GM06990 (cell line): ENCODE data around the gene HEXIM1.

Experiments
- DNase-seq: peaks from one replicate; pipeline ENCODE4 v3.0.0-alpha.2; 2011; ENCODE audit not compliant: insufficient read length; ENCODE audit errors: extremely low read depth
- H3K27me3 ChIP-seq: replicated peaks from 2 replicates; pipeline ENCODE4 v1.6.0; 2011; ENCODE audit warnings: low read length; ENCODE audit not compliant: control insufficient read depth, insufficient read depth
- H3K36me3 ChIP-seq: 2 replicates; pipeline ENCODE4 v1.5.1; 2011; ENCODE audit warnings: low read length; ENCODE audit not compliant: control insufficient read depth, insufficient read depth
- H3K4me3 ChIP-seq: replicated peaks from 2 replicates; pipeline ENCODE4 v1.5.1; 2011; ENCODE audit warnings: low read depth, mild to moderate bottlenecking, control low read depth, low read length
- TF ChIP-seq, protein P1 (sequence below): IDR thresholded peaks from 2 replicates; pipeline ENCODE4 v1.5.1; 2011; ENCODE audit warnings: low read length, control low read depth, mild to moderate bottlenecking, inconsistent platforms; ENCODE audit not compliant: insufficient read depth, poor library complexity, severe bottlenecking

Gene HEXIM1

DNA sequence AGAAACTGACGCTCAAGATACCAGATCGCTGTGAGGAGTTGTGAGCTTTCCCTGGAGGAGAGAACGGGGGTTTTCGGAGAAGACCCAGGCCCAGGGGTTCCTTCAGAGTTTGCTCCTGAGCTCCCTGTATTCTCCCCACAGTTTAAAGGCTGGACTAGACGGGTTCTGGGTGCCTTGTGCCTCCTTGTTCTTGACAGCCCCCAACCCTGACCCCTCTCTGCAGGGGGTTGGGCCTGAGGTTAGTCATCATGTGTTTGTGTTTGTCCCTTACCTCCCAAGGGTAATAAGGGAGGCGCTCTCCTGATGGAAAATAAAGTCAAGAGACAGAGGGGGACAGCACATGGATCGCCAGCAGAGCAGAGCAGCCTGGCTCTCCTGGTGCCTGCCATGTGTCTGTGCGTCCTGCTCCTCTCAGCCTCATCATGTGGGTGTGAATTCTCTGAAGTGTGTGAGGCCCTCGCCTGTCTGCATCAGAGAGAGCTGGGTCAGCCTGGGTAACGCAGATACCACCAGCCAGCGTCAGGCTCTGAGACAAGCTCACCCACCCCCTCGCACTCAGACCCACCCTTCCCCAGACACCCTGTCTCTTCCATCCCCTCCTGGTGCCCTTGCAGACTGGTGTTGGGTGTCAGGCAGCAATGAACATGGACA is 22.1 kb downstream of the HEXIM1 start:
- TF ChIP-seq, protein P1, sequence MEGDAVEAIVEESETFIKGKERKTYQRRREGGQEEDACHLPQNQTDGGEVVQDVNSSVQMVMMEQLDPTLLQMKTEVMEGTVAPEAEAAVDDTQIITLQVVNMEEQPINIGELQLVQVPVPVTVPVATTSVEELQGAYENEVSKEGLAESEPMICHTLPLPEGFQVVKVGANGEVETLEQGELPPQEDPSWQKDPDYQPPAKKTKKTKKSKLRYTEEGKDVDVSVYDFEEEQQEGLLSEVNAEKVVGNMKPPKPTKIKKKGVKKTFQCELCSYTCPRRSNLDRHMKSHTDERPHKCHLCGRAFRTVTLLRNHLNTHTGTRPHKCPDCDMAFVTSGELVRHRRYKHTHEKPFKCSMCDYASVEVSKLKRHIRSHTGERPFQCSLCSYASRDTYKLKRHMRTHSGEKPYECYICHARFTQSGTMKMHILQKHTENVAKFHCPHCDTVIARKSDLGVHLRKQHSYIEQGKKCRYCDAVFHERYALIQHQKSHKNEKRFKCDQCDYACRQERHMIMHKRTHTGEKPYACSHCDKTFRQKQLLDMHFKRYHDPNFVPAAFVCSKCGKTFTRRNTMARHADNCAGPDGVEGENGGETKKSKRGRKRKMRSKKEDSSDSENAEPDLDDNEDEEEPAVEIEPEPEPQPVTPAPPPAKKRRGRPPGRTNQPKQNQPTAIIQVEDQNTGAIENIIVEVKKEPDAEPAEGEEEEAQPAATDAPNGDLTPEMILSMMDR: no peak
- Histone ChIP-seq H3K36me3 (peaks cover 2% of the 10 kb centered on the region), H3K27me3 (no peaks in the 10 kb centered on the region), H3K4me3 (no peak overlapping the region)
- no peak for DNase-seq

DNA sequence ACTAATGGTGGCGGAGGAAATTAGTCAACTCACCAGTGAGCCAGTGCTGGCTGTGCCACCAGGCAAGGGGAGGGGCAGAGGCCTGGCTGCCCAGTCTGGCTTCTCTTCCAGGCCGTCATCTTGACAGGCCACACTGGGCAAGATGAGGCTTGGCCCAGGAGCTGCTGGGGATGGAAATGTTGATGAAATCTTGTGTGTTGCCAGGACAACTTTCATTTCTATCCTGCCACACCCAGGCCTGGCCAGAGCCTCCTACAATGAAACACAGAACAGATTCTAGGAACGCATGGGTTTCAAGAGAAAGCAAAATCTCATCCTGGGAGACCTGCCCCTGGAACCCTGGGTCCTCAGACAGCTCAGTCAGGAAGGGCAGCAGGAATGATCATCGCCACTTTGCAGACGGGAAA is 22.7 kb downstream of the HEXIM1 start:
- DNase-seq: no peak
- no peak overlapping the region for H3K4me3 ChIP-seq

DNA sequence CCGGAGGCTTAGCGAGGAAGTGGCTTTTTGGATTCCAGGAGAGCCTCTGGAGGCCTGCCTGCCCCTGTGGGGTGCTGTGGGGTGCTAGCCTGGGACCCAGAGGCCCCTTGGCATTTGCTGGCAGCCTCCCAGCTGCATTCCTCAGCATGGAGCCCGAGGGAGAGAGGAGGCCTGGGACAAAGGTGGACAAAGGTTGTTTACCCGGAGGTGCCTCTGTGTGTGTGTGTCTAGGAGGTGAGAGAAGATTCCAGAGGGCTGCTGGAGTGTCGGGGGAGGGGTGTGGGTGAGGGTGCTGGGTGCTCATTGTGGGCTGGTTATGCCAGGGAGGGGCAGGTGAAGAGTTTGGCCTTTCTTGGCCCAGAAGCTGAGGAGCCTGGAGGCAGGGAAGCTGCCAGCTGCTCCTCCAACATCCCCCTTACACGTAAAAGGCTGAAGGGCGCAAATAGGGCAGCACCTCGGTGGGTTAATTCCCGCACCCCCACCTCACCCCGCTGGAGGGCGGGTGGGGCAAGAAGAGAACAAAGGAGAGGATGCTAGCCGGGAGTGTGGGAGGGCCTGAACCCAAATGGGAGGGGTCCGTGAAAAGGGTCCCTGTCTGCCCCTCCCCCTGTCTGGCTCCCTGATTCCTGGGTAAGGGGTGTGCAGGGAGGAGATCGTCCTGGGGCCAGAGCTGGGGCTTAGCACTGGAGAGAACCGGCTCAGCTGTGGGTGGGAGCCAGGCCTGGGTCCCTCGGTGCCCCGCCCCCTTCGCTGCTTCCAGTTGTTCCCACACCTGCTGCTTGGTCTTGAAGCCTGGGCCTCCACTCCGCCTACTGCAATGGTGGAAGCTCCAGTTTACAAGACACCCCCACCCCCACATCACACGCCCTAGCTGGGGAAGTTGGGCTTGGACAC is 23.3 kb downstream of the HEXIM1 start:
- no peak overlapping the region for H3K4me3 ChIP-seq
- TF ChIP-seq, protein P1: no peak
- H3K27me3 ChIP-seq: no peaks in the 10 kb centered on the region
- H3K36me3 ChIP-seq: peaks cover 2% of the 10 kb centered on the region
- no peak for DNase-seq

More for the DNA sequence above, 22.7 kb downstream of the HEXIM1 start:
- TF ChIP-seq, protein P1: no peak
- H3K27me3 ChIP-seq: no peaks in the 10 kb centered on the region
- H3K36me3 ChIP-seq: peaks cover 2% of the 10 kb centered on the region

DNA sequence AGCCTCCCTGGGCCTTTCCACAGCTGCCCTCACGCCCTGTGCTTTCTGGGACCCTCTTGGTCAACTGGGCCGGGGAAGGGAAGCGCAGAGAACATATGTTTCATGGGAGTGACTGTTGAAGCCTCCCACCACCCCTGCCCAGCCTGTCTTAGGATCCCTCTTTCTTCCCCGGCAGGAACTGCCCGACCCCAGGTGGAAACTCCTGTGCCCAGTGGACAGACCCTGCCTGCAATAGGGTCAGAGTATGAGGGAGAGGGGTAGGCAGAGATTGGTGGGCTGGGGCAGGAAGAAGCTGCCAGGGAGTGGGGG is 23.9 kb downstream of the HEXIM1 start:
- DNase-seq: no peak
- no peak overlapping the region for H3K4me3 ChIP-seq
- no peaks in the 10 kb centered on the region for H3K27me3 ChIP-seq
- TF ChIP-seq, protein P1: no peak
- H3K36me3 ChIP-seq: peaks cover 2% of the 10 kb centered on the region

DNA sequence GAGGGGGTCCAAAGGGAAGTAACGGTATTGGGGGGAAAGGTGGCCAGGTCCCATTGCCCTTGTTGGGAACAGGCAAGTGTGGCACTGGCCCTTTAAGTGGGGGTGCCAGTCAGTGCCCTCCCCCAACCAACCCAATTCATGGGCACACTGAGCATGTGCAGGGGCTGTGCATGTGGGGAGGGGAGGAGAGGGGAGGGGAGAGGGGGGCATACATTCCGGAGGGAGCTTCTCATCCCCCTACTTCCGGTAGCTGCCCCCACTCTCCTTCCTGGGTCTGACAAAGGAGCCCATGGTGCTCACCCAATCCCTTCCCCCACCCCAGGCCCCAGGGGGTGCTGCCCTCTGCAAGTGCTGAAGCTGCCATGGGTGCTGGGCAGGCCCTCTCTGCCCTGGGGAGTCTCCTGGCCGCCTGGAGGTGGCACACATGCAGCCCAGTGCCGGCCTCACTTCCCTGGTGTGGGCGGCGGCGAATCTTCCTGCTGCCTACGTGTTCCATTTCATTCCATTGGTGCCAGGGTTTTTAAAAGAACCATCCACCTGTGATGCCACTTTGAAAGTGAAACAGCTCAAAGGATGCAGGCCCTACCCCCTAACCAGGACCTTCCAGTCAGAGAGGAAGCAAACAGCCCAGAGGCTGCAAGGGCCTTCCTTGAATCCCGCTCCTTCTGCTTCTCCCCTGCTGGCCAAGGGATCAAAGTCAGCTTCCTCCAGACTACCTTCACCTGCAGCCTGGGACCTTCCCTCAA is 24.4 kb downstream of the HEXIM1 start:
- Histone ChIP-seq H3K4me3 (peak overlapping the region; percentile 45), H3K36me3 (peaks cover 2% of the 10 kb centered on the region), H3K27me3 (no peaks in the 10 kb centered on the region)
- TF ChIP-seq, protein P1: peak; percentile 5
- peak; percentile 65 for DNase-seq
